Measurements from ENCODE around the gene ELK3.

Gene ELK3

GRCh38 chr12:96212456-96213375, 18.5 kb downstream of the ELK3 start:
- H3K4me2 ChIP-seq (ENCODE audit: insufficient read depth, low read length) = peak overlapping the region; percentile 59
- peak overlapping the region in 1 of 2 experiments; percentile 40; a peak in 2 of 4 replicates for H3K4me3 ChIP-seq (ENCODE audit: low read depth in 1 of 2, low read length in 2 of 2)
- H3K9me3 ChIP-seq (ENCODE audit: insufficient read depth, low read length, severe bottlenecking) = no peaks in the 10 kb centered on the region
- H3K27ac ChIP-seq (ENCODE audit: low read length) = peak overlapping the region; percentile 76
- H3K79me2 ChIP-seq (ENCODE audit: insufficient read depth, low read length) = peaks cover 20% of the 10 kb centered on the region
- peak overlapping the region; percentile 22; the same call in 1 of the 2 replicates for H2AFZ ChIP-seq (ENCODE audit: low read depth, low read length)
- TF ChIP-seq CTCF (IDR thresholded peaks at IDR 0.05; ENCODE audit: borderline replicate concordance, extremely low read depth, low read length, poor library complexity, severe bottlenecking) (no peak), EZH2 (IDR thresholded peaks at IDR 0.05; ENCODE audit: borderline replicate concordance, low read depth, low read length, severe bottlenecking) (no peak)
- H3K4me1 ChIP-seq (ENCODE audit: insufficient read depth, low read length) = peaks cover 53% of the 10 kb centered on the region
- peak overlapping the region; percentile 13; the same call in 1 of the 2 replicates for H3K9ac ChIP-seq (ENCODE audit: low read depth, low read length)
- H3K27me3 ChIP-seq (ENCODE audit: insufficient read depth, low read length, poor library complexity) = no peaks in the 10 kb centered on the region
- peak; percentile 35 for DNase-seq
- peak; percentile 18; the same call in 2 of the 3 replicates for ATAC-seq (ENCODE audit: insufficient read depth, low read depth)
- no peaks in the 10 kb centered on the region for H3K36me3 ChIP-seq (ENCODE audit: insufficient read depth, low read length)
- H4K20me1 ChIP-seq (ENCODE audit: insufficient read depth, low read length) = peaks cover 8% of the 10 kb centered on the region; the same call in 1 of the 2 replicates

- DNase-seq (no peak), ATAC-seq (ENCODE audit: insufficient read depth, low read depth) (no peak)
- Histone ChIP-seq H3K4me3 (ENCODE audit: low read depth in 1 of 2, low read length in 2 of 2) (no peak overlapping the region), H2AFZ (ENCODE audit: low read depth, low read length) (no peak overlapping the region), H3K79me2 (ENCODE audit: insufficient read depth, low read length) (peaks cover 17% of the 10 kb centered on the region), H4K20me1 (ENCODE audit: insufficient read depth, low read length) (peaks cover 5% of the 10 kb centered on the region; the same call in 1 of the 2 replicates), H3K36me3 (ENCODE audit: insufficient read depth, low read length) (no peaks in the 10 kb centered on the region), H3K9ac (ENCODE audit: low read depth, low read length) (no peak overlapping the region), H3K4me1 (ENCODE audit: insufficient read depth, low read length) (peaks cover 47% of the 10 kb centered on the region), H3K27ac (ENCODE audit: low read length) (no peak overlapping the region), H3K4me2 (ENCODE audit: insufficient read depth, low read length) (no peak overlapping the region), H3K27me3 (ENCODE audit: insufficient read depth, low read length, poor library complexity) (no peaks in the 10 kb centered on the region), H3K9me3 (ENCODE audit: insufficient read depth, low read length, severe bottlenecking) (no peaks in the 10 kb centered on the region)
- no peak for TF ChIP-seq EZH2 (IDR thresholded peaks at IDR 0.05; ENCODE audit: borderline replicate concordance, low read depth, low read length, severe bottlenecking)
- no peak for TF ChIP-seq CTCF (IDR thresholded peaks at IDR 0.05; ENCODE audit: borderline replicate concordance, extremely low read depth, low read length, poor library complexity, severe bottlenecking)
Measured at GRCh38 chr12:96213869-96214268, 19.7 kb downstream of the ELK3 start.

GRCh38 chr12:96215919-96216273, 21.7 kb downstream of the ELK3 start:
- peaks cover 41% of the 10 kb centered on the region for H3K4me1 ChIP-seq (ENCODE audit: insufficient read depth, low read length)
- no peaks in the 10 kb centered on the region for H3K36me3 ChIP-seq (ENCODE audit: insufficient read depth, low read length)
- peaks cover 10% of the 10 kb centered on the region for H3K79me2 ChIP-seq (ENCODE audit: insufficient read depth, low read length)
- H3K4me2 ChIP-seq (ENCODE audit: insufficient read depth, low read length) = no peak overlapping the region
- no peak overlapping the region for H3K27ac ChIP-seq (ENCODE audit: low read length)
- H2AFZ ChIP-seq (ENCODE audit: low read depth, low read length) = no peak overlapping the region
- no peaks in the 10 kb centered on the region for H3K9me3 ChIP-seq (ENCODE audit: insufficient read depth, low read length, severe bottlenecking)
- peaks cover 4% of the 10 kb centered on the region; the same call in 1 of the 2 replicates for H4K20me1 ChIP-seq (ENCODE audit: insufficient read depth, low read length)
- no peak for TF ChIP-seq EZH2 (IDR thresholded peaks at IDR 0.05; ENCODE audit: borderline replicate concordance, low read depth, low read length, severe bottlenecking)
- no peak for TF ChIP-seq CTCF (IDR thresholded peaks at IDR 0.05; ENCODE audit: borderline replicate concordance, extremely low read depth, low read length, poor library complexity, severe bottlenecking)
- no peak for ATAC-seq (ENCODE audit: insufficient read depth, low read depth)
- H3K9ac ChIP-seq (ENCODE audit: low read depth, low read length) = no peak overlapping the region
- no peak overlapping the region for H3K4me3 ChIP-seq (ENCODE audit: low read depth in 1 of 2, low read length in 2 of 2)
- no peak for DNase-seq
- no peaks in the 10 kb centered on the region for H3K27me3 ChIP-seq (ENCODE audit: insufficient read depth, low read length, poor library complexity)
